ENCODE results near the gene TRIM41. TPM values are rescaled to one million over a fixed set of nuclear protein-coding genes. Genes with fewer than 3 reads are reported as not detected.
"Not testable (repeated sequence)": the region's sequence is repeated elsewhere in the genome, so short reads cannot be mapped to it uniquely, and the experiment has no call there.

Gene TRIM41
- total RNA-seq, 4 donors from 2014 or later: 17.9 to 23.9 (median 18.7) TPM

GRCh38 chr5:181260720-181261319 is 37.7 kb downstream of the TRIM41 start, which contains the start of gene TRIM52:
TRIM52 (minus strand) TSS chr5:181261143; CDS start chr5:181260813, 330 bp downstream.
- peak within 1 kb of the TSS; percentile 71 to 85 (median 80) for H3K4me3 ChIP-seq
- intact Hi-C loops (cut with DNase I; ENCODE audit: low total_unique reads) (no loop called here), in situ Hi-C loops (cut with MboI; ENCODE audit: low pct_ligation_motif_present in 1 of 4, low pct_unique_long_range_greater_than_20kb in 1 of 4, low sequenced_read_pairs in 3 of 4) (loop anchor here in 1 of 4 donors (5.0 kb wide), 1 partner anchor 74 kb away; no protein-coding TSS in a partner anchor)
- H3K27me3 ChIP-seq: no peaks in the 10 kb centered on the region
- peak; percentile 93 for DNase-seq
- H3K27ac ChIP-seq: peak within 1 kb of the TSS; percentile 92 to 100 (median 98)
- H3K4me1 ChIP-seq: peaks cover 13 to 49% (median 33%) of the 10 kb centered on the region in 4 donors
- no peaks in the 10 kb centered on the region for H3K9me3 ChIP-seq
- H3K36me3 ChIP-seq: no peaks in the 10 kb centered on the region
- TF ChIP-seq POLR2AphosphoS5 (IDR thresholded peaks at IDR 0.05): peak; percentile 97 to 98 (median 98)
- TF ChIP-seq POLR2A (IDR thresholded peaks at IDR 0.05): peak; percentile 96
- TF ChIP-seq EP300 (IDR thresholded peaks at IDR 0.05; ENCODE audit: low read depth): no peak
- TF ChIP-seq, protein P1, sequence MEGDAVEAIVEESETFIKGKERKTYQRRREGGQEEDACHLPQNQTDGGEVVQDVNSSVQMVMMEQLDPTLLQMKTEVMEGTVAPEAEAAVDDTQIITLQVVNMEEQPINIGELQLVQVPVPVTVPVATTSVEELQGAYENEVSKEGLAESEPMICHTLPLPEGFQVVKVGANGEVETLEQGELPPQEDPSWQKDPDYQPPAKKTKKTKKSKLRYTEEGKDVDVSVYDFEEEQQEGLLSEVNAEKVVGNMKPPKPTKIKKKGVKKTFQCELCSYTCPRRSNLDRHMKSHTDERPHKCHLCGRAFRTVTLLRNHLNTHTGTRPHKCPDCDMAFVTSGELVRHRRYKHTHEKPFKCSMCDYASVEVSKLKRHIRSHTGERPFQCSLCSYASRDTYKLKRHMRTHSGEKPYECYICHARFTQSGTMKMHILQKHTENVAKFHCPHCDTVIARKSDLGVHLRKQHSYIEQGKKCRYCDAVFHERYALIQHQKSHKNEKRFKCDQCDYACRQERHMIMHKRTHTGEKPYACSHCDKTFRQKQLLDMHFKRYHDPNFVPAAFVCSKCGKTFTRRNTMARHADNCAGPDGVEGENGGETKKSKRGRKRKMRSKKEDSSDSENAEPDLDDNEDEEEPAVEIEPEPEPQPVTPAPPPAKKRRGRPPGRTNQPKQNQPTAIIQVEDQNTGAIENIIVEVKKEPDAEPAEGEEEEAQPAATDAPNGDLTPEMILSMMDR (IDR thresholded peaks at IDR 0.05): peak in 3 of 5 experiments; percentile 14 to 45 (median 15)
- 1% methylated on average over 40 of the region's 43 CpGs; no CpG with 5 or more reads in 1 of the 2 donors for WGBS, 2 donors (ENCODE audit: low coverage in 1 of 2)

DNA sequence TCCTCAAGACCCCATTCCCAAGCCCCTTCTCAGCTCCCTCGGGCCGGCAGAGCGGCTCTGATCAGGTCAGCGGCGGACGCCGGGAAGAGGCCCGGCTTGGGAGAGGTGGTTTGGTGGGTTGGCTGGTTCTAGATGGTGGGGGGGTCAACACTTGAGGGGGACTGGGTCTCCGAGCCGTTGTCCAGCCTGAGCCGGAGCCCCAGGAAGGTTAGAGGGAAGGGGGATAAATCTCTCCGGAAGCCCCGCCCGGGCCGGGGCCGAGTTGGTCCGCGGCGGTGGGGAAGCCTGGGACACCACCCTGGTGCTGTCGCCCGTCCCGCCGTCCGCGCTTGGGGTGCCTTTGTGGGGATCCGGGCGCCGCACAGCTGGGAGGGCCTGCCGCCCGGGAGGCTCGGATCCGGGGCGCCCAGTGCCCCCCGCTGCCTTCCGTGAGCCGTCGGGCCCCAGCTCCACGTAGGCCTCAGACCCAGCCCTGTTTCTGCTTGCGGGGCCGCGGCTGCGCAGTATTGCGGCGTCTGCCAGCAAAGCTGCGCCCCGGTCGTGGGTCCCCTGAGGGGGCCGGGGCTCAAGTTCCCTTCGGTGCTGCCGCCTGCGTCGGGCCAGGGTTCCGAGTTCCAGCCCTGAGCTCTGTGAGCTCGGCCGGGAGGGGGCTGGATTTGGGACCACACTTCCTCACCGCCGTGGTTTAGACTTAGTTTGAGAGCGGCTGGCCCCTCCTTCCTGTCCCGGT is 38.4 kb downstream of the TRIM41 start:
- WGBS, 2 donors (ENCODE audit: low coverage in 1 of 2): 1% methylated on average over 56 of the region's 59 CpGs; no CpG with 5 or more reads in 1 of the 2 donors
- in situ Hi-C loops (cut with MboI; ENCODE audit: low pct_ligation_motif_present in 1 of 4, low pct_unique_long_range_greater_than_20kb in 1 of 4, low sequenced_read_pairs in 3 of 4) (loop anchor here in 1 of 4 donors (5.0 kb wide), 1 partner anchor 74 kb away; no protein-coding TSS in a partner anchor), intact Hi-C loops (cut with DNase I; ENCODE audit: low total_unique reads) (no loop called here)

GRCh38 chr5:181263633-181264032 is 40.6 kb downstream of the TRIM41 start:
- no peaks in the 10 kb centered on the region for H3K36me3 ChIP-seq
- no peak overlapping the region for H3K4me3 ChIP-seq
- no peak overlapping the region for H3K27ac ChIP-seq
- in situ Hi-C loops (cut with MboI; ENCODE audit: low pct_ligation_motif_present in 1 of 4, low pct_unique_long_range_greater_than_20kb in 1 of 4, low sequenced_read_pairs in 3 of 4): loop anchor here in 1 of 4 donors (5.0 kb wide), 1 partner anchor 76 kb away; no protein-coding TSS in a partner anchor
- DNase-seq: no peak
- no peaks in the 10 kb centered on the region for H3K9me3 ChIP-seq
- no peaks in the 10 kb centered on the region for H3K27me3 ChIP-seq
- WGBS, 2 donors (ENCODE audit: low coverage in 1 of 2): 89 to 100% methylated on average over 1 to 5 of the region's 5 CpGs
- TF ChIP-seq POLR2A (IDR thresholded peaks at IDR 0.05): no peak
- intact Hi-C loops (cut with DNase I; ENCODE audit: low total_unique reads): no loop called here
- peaks cover 12 to 22% (median 19%) of the 10 kb centered on the region in 4 donors for H3K4me1 ChIP-seq

More for the DNA sequence above, 38.4 kb downstream of the TRIM41 start:
- peak; percentile 81 for DNase-seq
- H3K4me3 ChIP-seq: peak overlapping the region; percentile 71 to 85 (median 80)
- no peaks in the 10 kb centered on the region for H3K9me3 ChIP-seq
- TF ChIP-seq, protein P1 (IDR thresholded peaks at IDR 0.05): no peak
- peak; percentile 46 to 80 (median 74) for TF ChIP-seq POLR2AphosphoS5 (IDR thresholded peaks at IDR 0.05)
- TF ChIP-seq POLR2A (IDR thresholded peaks at IDR 0.05): peak; percentile 86
- no peaks in the 10 kb centered on the region for H3K27me3 ChIP-seq
- H3K27ac ChIP-seq: peak overlapping the region; percentile 92 to 100 (median 98)
- H3K36me3 ChIP-seq: no peaks in the 10 kb centered on the region
- H3K4me1 ChIP-seq: peaks cover 13 to 42% (median 33%) of the 10 kb centered on the region in 4 donors

- in situ Hi-C loops (cut with MboI; ENCODE audit: low pct_ligation_motif_present in 1 of 4, low pct_unique_long_range_greater_than_20kb in 1 of 4, low sequenced_read_pairs in 3 of 4): no loop called here
- no peak overlapping the region for H3K4me3 ChIP-seq
- no peak for DNase-seq
Measured at GRCh38 chr5:181265092-181265671, 42.1 kb downstream of the TRIM41 start.

GRCh38 chr5:181267291-181267904 is 44.3 kb downstream of the TRIM41 start:
- intact Hi-C loops (cut with DNase I; ENCODE audit: low total_unique reads); H3K9me3 ChIP-seq; H3K27me3 ChIP-seq; in situ Hi-C loops (cut with MboI; ENCODE audit: low pct_ligation_motif_present in 1 of 4, low pct_unique_long_range_greater_than_20kb in 1 of 4, low sequenced_read_pairs in 3 of 4); H3K4me1 ChIP-seq; H3K4me3 ChIP-seq; H3K36me3 ChIP-seq; H3K27ac ChIP-seq; DNase-seq: not testable (repeated sequence)
- WGBS, 2 donors (ENCODE audit: low coverage in 1 of 2): 65 to 90% methylated on average over 2 to 8 of the region's 8 CpGs

More at GRCh38 chr5:181265092-181265671, 42.1 kb downstream of the TRIM41 start:
- peaks cover 0 to 6% (median 4%) of the 10 kb centered on the region in 4 donors for H3K4me1 ChIP-seq
- no peaks in the 10 kb centered on the region for H3K27me3 ChIP-seq
- intact Hi-C loops (cut with DNase I; ENCODE audit: low total_unique reads): no loop called here
- H3K27ac ChIP-seq: no peak overlapping the region
- TF ChIP-seq, protein P1 (IDR thresholded peaks at IDR 0.05): no peak
- TF ChIP-seq POLR2A (IDR thresholded peaks at IDR 0.05): no peak
- no peak for TF ChIP-seq EP300 (IDR thresholded peaks at IDR 0.05; ENCODE audit: low read depth)
- no peak for TF ChIP-seq POLR2AphosphoS5 (IDR thresholded peaks at IDR 0.05)
- no peaks in the 10 kb centered on the region for H3K36me3 ChIP-seq
- 80 to 81% methylated on average over 3 to 18 of the region's 18 CpGs for WGBS, 2 donors (ENCODE audit: low coverage in 1 of 2)
- H3K9me3 ChIP-seq: no peaks in the 10 kb centered on the region

DNA sequence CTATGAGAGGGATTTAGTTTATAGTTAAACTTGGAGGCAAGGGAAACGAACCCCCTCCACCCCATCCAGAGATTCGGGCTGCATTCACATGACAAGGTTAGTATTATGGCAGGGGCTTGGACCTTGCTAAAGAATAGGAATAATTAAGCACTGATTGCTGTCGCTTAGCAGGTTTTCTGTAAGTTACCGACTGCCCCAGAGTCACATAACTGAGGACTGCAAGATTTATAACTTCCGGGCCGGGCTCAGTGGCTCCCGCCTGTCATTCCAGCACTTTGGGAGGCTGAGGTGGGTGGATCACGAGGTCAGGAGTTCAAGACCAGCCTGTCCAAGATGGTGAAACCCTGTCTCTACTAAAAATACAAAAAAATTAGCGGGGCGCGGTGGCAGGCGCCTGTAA is 44.8 kb downstream of the TRIM41 start:
- DNase-seq; intact Hi-C loops (cut with DNase I; ENCODE audit: low total_unique reads); H3K27ac ChIP-seq; H3K27me3 ChIP-seq; H3K36me3 ChIP-seq; in situ Hi-C loops (cut with MboI; ENCODE audit: low pct_ligation_motif_present in 1 of 4, low pct_unique_long_range_greater_than_20kb in 1 of 4, low sequenced_read_pairs in 3 of 4); H3K4me1 ChIP-seq; H3K9me3 ChIP-seq; H3K4me3 ChIP-seq: not testable (repeated sequence)
- WGBS, 2 donors (ENCODE audit: low coverage in 1 of 2): 42 to 85% methylated on average over 2 to 12 of the region's 12 CpGs

All from transverse colon (tissue), 4 donors.